ENCODE measurements around the gene KIF18B. TPM values are rescaled to one million over a fixed set of nuclear protein-coding genes. Genes with fewer than 3 reads are reported as not detected.

The KIF18B gene
- total and polyA plus RNA-seq, 2 donors from 2014 or later: 0.44 TPM; not detected in 1

DNA sequence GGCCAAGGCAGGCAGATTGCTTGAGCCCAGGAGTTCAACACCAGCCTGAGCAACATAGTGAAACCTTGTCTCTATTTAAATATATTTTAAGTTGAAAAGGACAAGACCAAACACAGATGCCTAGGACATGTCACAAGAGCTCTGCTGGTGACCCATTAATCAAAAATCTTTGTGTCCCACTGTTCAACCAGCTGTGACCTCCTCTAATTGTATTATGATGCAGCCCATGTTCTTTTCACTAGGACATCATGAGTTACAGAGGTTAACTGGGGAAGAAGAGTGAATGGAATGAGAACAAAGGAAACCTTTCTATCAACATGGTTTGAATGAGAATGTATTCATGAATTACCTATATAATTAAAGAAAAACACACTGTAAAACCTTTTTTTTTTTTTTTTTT lies 55.3 kb downstream of the KIF18B start:
- TF ChIP-seq, protein P1, sequence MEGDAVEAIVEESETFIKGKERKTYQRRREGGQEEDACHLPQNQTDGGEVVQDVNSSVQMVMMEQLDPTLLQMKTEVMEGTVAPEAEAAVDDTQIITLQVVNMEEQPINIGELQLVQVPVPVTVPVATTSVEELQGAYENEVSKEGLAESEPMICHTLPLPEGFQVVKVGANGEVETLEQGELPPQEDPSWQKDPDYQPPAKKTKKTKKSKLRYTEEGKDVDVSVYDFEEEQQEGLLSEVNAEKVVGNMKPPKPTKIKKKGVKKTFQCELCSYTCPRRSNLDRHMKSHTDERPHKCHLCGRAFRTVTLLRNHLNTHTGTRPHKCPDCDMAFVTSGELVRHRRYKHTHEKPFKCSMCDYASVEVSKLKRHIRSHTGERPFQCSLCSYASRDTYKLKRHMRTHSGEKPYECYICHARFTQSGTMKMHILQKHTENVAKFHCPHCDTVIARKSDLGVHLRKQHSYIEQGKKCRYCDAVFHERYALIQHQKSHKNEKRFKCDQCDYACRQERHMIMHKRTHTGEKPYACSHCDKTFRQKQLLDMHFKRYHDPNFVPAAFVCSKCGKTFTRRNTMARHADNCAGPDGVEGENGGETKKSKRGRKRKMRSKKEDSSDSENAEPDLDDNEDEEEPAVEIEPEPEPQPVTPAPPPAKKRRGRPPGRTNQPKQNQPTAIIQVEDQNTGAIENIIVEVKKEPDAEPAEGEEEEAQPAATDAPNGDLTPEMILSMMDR (IDR thresholded peaks at IDR 0.05; ENCODE audit: borderline replicate concordance, extremely low read depth, insufficient read depth): no peak
- H3K4me1 ChIP-seq (ENCODE audit: control insufficient read depth in 2 of 3, insufficient read depth in 2 of 3, low read depth in 1 of 3, low read length in 3 of 3): peaks cover 0 to 4% (median 0%) of the 10 kb centered on the region in 3 donors
- intact Hi-C loops (cut with DNase I): no loop called here
- H3K4me3 ChIP-seq (ENCODE audit: low read length in 3 of 3): no peak overlapping the region
- peaks cover 0 to 12% (median 3%) of the 10 kb centered on the region in 3 donors for H3K36me3 ChIP-seq (ENCODE audit: control insufficient read depth in 2 of 3, insufficient read depth in 3 of 3, low read length in 3 of 3)
- H3K9ac ChIP-seq (ENCODE audit: low read length in 3 of 3): no peak overlapping the region
- no peak overlapping the region for H3K27ac ChIP-seq (ENCODE audit: low read depth in 2 of 2, low read length in 2 of 2)
- H3K27me3 ChIP-seq (ENCODE audit: control insufficient read depth, insufficient read depth, low read length): no peaks in the 10 kb centered on the region
- DNase-seq: no peak
- H3K9me3 ChIP-seq (ENCODE audit: control insufficient read depth in 2 of 3, insufficient read depth in 1 of 3, low read length in 3 of 3): no peaks in the 10 kb centered on the region
- no peak for FAIRE-seq

DNA sequence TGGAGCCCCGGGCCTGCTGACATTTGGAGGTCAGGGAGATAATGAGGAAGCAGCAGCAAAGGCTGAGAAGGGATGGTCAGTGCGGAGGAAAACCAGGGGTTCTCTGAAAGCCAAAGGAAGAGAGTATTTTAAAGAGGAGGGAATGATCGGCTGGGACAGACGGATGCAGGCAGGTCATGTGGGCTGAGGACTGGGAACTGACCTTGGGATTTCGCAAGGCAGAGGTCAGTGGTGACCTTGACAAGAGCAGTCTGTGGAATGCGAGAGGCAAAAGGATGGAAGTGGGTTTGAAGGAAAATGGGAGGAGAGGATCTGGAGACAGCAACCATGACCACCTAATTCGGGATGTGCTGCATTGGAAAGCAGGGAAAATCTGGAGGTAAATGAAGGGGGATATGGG lies 58.6 kb downstream of the KIF18B start:
- DNase-seq (no peak), FAIRE-seq (no peak)
- Histone ChIP-seq H3K9me3 (ENCODE audit: control insufficient read depth in 2 of 3, insufficient read depth in 1 of 3, low read length in 3 of 3) (no peaks in the 10 kb centered on the region), H3K27me3 (ENCODE audit: control insufficient read depth, insufficient read depth, low read length) (no peaks in the 10 kb centered on the region), H3K4me1 (ENCODE audit: control insufficient read depth in 2 of 3, insufficient read depth in 2 of 3, low read depth in 1 of 3, low read length in 3 of 3) (peaks cover 0 to 4% (median 0%) of the 10 kb centered on the region in 3 donors), H3K36me3 (ENCODE audit: control insufficient read depth in 2 of 3, insufficient read depth in 3 of 3, low read length in 3 of 3) (peaks cover 5 to 28% (median 16%) of the 10 kb centered on the region in 3 donors), H3K4me3 (ENCODE audit: low read length in 3 of 3) (no peak overlapping the region), H3K27ac (ENCODE audit: low read depth in 2 of 2, low read length in 2 of 2) (no peak overlapping the region), H3K9ac (ENCODE audit: low read length in 3 of 3) (no peak overlapping the region)
- intact Hi-C loops (cut with DNase I): no loop called here
- TF ChIP-seq, protein P1 (IDR thresholded peaks at IDR 0.05; ENCODE audit: borderline replicate concordance, extremely low read depth, insufficient read depth): no peak

DNA sequence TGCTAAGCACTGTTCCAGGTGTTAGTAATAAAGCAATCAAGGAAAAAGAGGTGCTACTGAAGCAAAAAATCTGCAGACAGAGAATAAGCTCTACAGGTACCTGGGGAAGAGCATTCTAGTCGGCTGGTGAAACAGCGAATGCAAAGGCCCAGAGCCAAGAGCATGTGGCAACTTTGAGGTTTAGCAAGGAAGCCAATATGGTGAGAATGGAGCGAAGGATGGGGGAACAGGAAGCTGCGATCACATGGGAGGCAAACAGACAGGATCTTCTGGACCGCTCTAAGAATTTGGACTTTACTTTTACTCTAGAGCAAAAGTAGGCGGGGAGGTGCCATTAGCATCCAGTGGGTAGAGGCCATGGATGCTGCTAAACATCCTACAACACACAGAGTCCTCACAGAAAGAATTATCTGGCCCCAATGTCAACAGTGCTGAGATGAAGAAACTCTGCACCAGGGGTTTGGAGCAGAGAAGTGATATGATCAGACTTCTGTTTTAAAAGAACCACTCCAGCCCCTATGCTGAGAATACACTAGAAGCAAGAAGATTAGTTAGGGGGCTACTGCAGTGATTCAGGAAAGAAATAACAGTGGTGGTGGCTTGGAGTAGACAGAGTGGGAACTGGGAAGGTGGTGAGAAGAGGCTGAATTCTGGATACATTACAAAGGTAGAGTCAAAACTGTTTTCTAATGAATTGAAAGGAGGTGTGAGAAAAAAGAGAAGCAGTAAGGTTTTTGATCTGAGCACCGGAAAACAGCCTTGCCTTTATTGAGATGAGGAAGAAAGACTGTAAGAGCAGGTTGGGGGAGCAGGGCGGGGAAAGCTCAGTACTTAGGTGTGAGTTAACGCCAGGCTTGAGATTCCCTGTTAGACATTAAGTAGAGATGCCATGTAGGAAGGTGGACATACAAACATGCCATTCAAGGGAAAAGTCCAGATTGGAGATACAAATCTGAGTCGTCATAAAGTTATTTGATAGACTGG lies 59.3 kb downstream of the KIF18B start:
- peaks cover 7 to 32% (median 19%) of the 10 kb centered on the region in 3 donors for H3K36me3 ChIP-seq (ENCODE audit: control insufficient read depth in 2 of 3, insufficient read depth in 3 of 3, low read length in 3 of 3)

More for the DNA sequence above, 59.3 kb downstream of the KIF18B start:
- H3K9ac ChIP-seq (ENCODE audit: low read length in 3 of 3): no peak overlapping the region
- H3K4me3 ChIP-seq (ENCODE audit: low read length in 3 of 3): no peak overlapping the region
- DNase-seq (no peak), FAIRE-seq (no peak)
- no peaks in the 10 kb centered on the region for H3K27me3 ChIP-seq (ENCODE audit: control insufficient read depth, insufficient read depth, low read length)
- intact Hi-C loops (cut with DNase I): no loop called here
- H3K9me3 ChIP-seq (ENCODE audit: control insufficient read depth in 2 of 3, insufficient read depth in 1 of 3, low read length in 3 of 3): no peaks in the 10 kb centered on the region
- H3K4me1 ChIP-seq (ENCODE audit: control insufficient read depth in 2 of 3, insufficient read depth in 2 of 3, low read depth in 1 of 3, low read length in 3 of 3): peaks cover 0 to 4% (median 0%) of the 10 kb centered on the region in 3 donors
- TF ChIP-seq, protein P1 (IDR thresholded peaks at IDR 0.05; ENCODE audit: borderline replicate concordance, extremely low read depth, insufficient read depth): no peak
- H3K27ac ChIP-seq (ENCODE audit: low read depth in 2 of 2, low read length in 2 of 2): no peak overlapping the region
